K562 (cell line): Measurements from ENCODE around the gene NME7. TPM values are rescaled to one million over a fixed set of nuclear protein-coding genes. Genes with fewer than 3 reads are reported as not detected.

Source experiments
- BRD9 ChIP-seq: fragments of 450-650 bp; IDR thresholded peaks from 2 replicates; pipeline ENCODE4 v1.6.1; 2018; ENCODE audit warnings: low read depth; ENCODE audit not compliant: partially characterized antibody
- GATAD2A ChIP-seq: fragments of 450-650 bp; IDR thresholded peaks from 2 replicates; pipeline ENCODE4 v1.6.1; 2017
- HDAC8 ChIP-seq: fragments of 450-650 bp; IDR thresholded peaks from 2 replicates; pipeline ENCODE4 v1.6.1; 2016; ENCODE audit warnings: mild to moderate bottlenecking, missing genetic modification characterization, moderate library complexity, missing compliant biosample characterization
- MAFG ChIP-seq: fragments of 450-650 bp; conservative IDR thresholded peaks from 2 replicates; pipeline ENCODE4 v1.6.1; 2016; ENCODE audit warnings: missing genetic modification characterization, missing compliant biosample characterization
- MITF ChIP-seq: IDR thresholded peaks from 2 replicates; pipeline ENCODE4 v1.6.1; 2014; ENCODE audit warnings: antibody characterized with exemption
- NR4A1 ChIP-seq, 2 experiments: fragments of 250-450 bp in 1 of 2; fragments of 450-650 bp in 1 of 2; sonication (Bioruptor Pico) in 1 of 2; IDR thresholded peaks; 2 replicates each; pipeline versions ENCODE4 v1.4.0 to v1.6.1; 2016 to 2020; ENCODE audit warnings: mild to moderate bottlenecking in 2 of 2, missing compliant biosample characterization in 1 of 2, missing genetic modification characterization in 1 of 2, moderate library complexity in 1 of 2
- PCBP1 ChIP-seq: fragments of 200-400 bp; formaldehyde crosslinking; IDR thresholded peaks from 2 replicates; pipeline ENCODE4 v1.6.1; 2018; ENCODE audit warnings: mild to moderate bottlenecking, low read depth, low read length; ENCODE audit not compliant: poor library complexity, severe bottlenecking
- THAP12 ChIP-seq: fragments of 250-450 bp; sonication (Bioruptor Pico); IDR thresholded peaks from 2 replicates; pipeline ENCODE4 v1.9.0; 2021; ENCODE audit warnings: mild to moderate bottlenecking, inconsistent platforms
- ZBTB40 ChIP-seq, 2 experiments: fragments of 450-650 bp in 1 of 2; sonication (generic) in 1 of 2; formaldehyde crosslinking in 1 of 2; IDR thresholded peaks; 2 replicates each; pipeline versions ENCODE4 v1.7.1 to v1.9.0; 2016 to 2022; ENCODE audit warnings: inconsistent platforms in 1 of 2, mild to moderate bottlenecking in 1 of 2, missing genetic modification reagents in 1 of 2
- ZNF12 ChIP-seq: sonication (generic); formaldehyde crosslinking; IDR thresholded peaks from 2 replicates; pipeline ENCODE4 v1.4.0; 2020; ENCODE audit warnings: mild to moderate bottlenecking, missing genetic modification reagents
- ZNF197 ChIP-seq: fragments of 200-800 bp; sonication (Bioruptor generic); IDR thresholded peaks from 2 replicates; pipeline ENCODE4 v1.6.1; 2016; ENCODE audit warnings: low read depth, missing genetic modification characterization, missing compliant biosample characterization
- ZNF668 ChIP-seq: fragments of 250-450 bp; sonication (Bioruptor Pico); IDR thresholded peaks from 2 replicates; pipeline ENCODE4 v1.8.0; 2022; ENCODE audit warnings: mild to moderate bottlenecking, inconsistent platforms
- polyA plus RNA-seq, 8 experiments: library from polyadenylated mRNA; depleted of rRNA in 4 of 8; stranded (reverse) in 5 of 8; unstranded in 3 of 8; fragments of >200 nt; fragmentation: Nextera tagmentation in 2 of 8; fragmentation: Illumina TruSeq in 1 of 8; extraction: Ambion mirVana in 2 of 8; extraction: Trizol in 1 of 8; gene quantifications; 2 replicates each; pipeline versions ENCODE4 v1.2.1 to v1.2.3, GENCODE V29; 2011 to 2014; ENCODE audit warnings: inconsistent platforms in 1 of 8, missing spikeins in 1 of 8
- total RNA-seq, 7 experiments: library from RNA; depleted of rRNA in 6 of 7; stranded (reverse); fragments of >200 nt in 6 of 7; fragmentation: Illumina TruSeq in 2 of 7; extraction: Trizol in 2 of 7; gene quantifications; 2 replicates each; pipeline versions ENCODE4 v1.2.1 to v1.2.3, GENCODE V29; 2011 to 2021; ENCODE audit warnings: low replicate concordance in 1 of 7
- TF ChIP-seq, protein P1 (sequence below): fragments of 250-450 bp; sonication (Bioruptor Pico); IDR thresholded peaks from 2 replicates; pipeline ENCODE4 v1.9.0; 2021; ENCODE audit warnings: mild to moderate bottlenecking
- TF ChIP-seq, protein P2 (sequence below): sonication (generic); formaldehyde crosslinking; IDR thresholded peaks from 2 replicates; pipeline ENCODE4 v1.9.0; 2022; ENCODE audit warnings: mild to moderate bottlenecking, missing genetic modification reagents

Gene NME7
- total and polyA plus RNA-seq, 9 of the 15 experiments (the other 6 are each of a cell fraction or from before 2014, with no cell fraction given): 7.9 to 43.2 (median 23.9) TPM

DNA sequence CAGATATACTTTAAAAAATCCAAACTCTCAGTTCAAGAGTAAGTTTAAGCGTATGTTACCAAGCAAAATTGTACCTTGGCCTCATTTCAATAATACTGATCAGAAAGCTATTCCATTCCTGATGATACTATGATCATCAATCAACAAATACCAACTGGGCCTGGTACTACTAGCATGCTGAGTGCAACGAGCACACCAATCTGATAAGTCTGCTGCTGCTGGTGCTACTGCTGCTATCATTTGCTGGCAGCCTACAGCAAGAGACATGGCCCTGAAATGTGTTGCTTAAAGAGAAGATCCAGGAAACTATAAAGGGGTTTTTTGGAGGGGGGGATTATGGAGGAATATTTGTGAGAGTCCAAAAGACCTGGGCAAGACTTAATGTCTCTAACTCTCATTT lies 39.7 kb downstream of the NME7 start (continued):
- TF ChIP-seq ZBTB40 (IDR thresholded peaks at IDR 0.05) (no peak), ZBTB40 (CRISPR knock-in tag; IDR thresholded peaks at IDR 0.05) (no peak), NR4A1 (CRISPR knock-in tag; IDR thresholded peaks at IDR 0.05) (no peak), NR4A1 (tag; IDR thresholded peaks at IDR 0.05) (no peak), BRD9 (no peak), MAFG (tag) (no peak), PCBP1 (no peak), ZNF12 (CRISPR knock-in tag) (no peak), THAP12 (no peak), HDAC8 (tag) (no peak), ZNF197 (CRISPR knock-in tag) (no peak), GATAD2A (no peak), MITF (no peak), ZNF668 (CRISPR knock-in tag) (no peak)
- TF ChIP-seq, protein P1, sequence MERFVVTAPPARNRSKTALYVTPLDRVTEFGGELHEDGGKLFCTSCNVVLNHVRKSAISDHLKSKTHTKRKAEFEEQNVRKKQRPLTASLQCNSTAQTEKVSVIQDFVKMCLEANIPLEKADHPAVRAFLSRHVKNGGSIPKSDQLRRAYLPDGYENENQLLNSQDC (CRISPR knock-in tag): no peak
- TF ChIP-seq, protein P2, sequence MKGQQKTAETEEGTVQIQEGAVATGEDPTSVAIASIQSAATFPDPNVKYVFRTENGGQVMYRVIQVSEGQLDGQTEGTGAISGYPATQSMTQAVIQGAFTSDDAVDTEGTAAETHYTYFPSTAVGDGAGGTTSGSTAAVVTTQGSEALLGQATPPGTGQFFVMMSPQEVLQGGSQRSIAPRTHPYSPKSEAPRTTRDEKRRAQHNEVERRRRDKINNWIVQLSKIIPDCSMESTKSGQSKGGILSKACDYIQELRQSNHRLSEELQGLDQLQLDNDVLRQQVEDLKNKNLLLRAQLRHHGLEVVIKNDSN (CRISPR knock-in tag): no peak
